NK-92 (cell line): Measurements from ENCODE around the gene CAPN13.

Experiments used
- DNase-seq: peaks from one replicate; lab custom pipeline; 2025; ENCODE audit not compliant: unreplicated experiment; lab: John Stamatoyannopoulos, UW

The CAPN13 gene

DNA sequence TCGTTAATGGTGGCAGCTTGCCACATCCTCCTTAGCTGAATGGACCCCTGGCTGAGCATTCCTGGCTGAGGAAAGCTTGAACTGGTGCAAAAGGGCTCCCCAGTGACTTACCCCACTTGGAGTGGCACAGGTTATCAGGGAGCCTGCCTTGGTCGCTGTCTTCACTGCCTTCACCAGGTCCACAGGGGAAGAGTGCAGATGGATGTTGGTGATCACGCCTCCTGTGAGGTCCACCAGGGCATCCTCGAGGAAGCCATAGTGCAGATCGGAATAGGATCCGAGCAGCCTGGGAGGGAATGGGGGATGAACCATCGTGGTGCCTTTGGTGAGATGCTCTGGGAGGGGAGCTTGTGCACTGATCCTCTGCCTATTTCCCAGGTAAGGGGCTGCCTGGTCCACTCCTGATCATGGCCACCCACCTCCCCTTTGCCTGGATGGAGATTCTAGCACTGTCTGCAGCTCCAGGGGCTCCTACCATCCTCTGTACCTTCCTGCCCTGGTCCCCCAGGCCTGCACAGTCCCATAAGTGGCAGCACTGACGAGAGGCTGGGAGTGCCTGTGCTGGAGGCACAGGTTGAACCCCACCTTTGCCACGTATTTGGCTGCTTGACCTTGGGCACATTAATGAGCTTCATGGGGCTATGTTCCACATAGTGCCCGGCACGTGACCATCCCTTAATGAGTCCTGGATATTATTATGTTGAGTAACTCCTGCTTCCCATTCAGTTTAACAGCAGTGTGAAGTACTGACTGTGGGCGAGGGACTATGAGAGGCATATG, 43.0 kb downstream of the CAPN13 start:
- no peak for DNase-seq

DNA sequence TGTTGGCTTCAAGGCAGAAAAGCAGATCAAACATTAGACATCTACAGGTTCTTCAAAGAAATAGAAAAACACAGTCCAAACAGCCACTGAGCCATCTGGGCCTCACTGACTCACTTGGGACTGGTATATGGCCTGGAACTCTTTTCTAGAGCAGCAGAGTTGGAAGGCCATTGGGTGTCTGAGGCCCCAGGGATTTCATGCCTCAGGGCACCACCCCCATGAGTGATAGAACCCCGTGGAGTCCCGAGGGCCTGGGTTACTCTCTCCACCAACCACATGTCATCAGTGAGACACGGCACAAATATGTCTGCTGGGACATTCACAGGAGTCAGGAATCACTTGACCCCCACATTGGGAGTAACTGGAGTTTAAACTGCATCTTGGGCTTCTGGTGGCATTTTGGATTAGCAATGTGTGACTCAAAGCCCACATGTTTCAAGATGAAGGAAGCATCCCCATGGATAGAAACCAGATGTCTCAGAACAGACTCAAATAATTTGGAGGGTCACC, 44.0 kb downstream of the CAPN13 start:
- no peak for DNase-seq

DNA sequence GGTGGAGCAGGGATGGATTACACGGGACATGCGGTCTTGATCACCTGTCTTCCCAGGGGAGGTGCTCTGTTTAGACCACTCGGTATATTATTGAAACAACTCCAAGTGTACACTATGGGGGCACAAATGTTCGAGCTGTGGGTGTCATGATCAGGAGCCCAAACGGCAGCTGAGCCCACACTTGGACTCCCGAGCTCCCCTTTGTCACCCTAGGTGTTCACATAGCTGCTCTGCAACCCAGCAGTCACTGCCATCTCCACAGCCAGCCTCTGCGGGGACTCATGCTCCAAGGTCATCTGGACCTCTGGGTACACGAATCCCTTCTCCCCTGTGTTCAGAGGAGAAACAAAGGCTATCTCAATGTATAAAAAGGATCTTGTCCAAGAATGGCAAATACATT, 46.0 kb downstream of the CAPN13 start:
- DNase-seq: no peak

DNA sequence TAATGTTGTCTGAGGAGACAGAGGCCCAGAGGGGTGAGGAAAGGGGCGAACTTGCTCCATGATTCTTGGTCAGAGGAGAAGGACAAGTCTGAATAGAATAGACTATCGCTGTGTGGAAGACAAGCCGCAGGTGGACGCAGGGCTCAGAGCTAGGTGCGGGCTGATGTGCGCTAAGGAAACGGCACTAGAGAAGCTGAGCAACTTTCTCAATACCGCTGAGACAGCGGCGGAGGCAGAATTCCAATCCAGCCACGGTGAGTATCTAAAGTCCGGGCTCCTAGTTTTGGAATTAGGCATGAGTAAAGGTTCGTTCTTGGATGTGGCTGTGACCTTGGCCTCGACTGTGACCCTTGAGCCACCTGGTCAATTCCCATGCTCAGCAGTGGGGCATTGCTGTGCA, 47.8 kb downstream of the CAPN13 start:
- DNase-seq: no peak

DNA sequence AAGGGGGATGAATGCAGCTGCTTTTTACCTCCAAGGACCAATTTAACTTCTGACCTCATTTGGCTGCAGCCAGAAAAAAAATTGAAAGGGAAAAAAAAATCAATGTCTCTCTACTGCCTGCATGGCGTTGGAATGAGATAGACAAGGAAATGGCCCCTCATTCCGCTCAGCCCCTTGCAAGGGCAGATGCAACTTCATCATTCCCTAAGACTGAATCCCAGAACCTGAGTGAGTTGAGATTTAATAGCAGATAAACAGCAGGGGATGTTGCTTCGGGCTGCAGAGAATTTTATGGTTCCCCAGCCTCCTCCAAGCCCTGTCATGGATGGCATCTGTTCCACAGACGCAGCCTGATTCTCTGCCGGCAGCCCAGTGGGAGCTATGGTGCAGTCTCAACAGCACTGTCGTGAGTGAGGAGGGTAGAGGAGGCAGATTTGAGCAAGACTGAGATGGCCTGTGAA, 49.0 kb downstream of the CAPN13 start:
- no peak for DNase-seq

DNA sequence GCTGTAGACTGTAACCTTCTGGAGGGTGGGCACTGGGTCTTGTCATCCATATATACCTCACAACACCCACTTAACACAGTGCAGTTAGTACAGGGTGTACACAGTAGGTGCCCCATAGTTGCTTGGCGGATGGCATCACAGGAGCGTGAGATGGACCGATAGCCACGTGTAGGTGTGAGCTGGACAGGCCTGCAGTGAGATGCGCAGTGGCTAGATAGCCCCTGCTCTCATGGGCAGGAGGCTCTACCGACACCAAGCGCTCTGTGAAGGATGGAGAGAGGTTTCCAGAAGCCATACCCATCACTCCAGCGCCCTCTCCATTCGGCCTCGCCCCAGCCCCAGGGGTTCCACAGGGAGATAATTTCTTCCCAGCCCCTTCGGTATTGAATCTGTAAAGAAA, 49.5 kb downstream of the CAPN13 start:
- DNase-seq: no peak

DNA sequence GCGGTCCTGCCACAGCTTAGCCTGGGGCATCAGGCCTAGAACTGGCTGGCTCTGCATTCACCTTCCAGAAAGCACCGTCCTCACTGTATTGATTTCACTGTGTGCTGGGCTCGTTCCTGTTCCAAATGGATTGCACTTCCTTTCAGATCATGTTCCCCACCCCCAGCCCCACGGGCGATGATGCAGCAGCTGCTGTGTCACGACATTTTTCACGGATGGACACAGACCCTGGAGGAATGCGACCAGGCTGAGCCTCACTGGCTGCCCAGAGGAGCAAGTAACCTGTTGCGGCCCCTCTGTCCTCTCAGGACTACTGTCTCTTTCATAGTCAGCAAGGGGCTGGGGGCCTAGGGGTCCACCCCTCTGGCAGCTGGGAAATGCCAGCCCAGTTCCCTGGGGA, 50.3 kb downstream of the CAPN13 start:
- no peak for DNase-seq

DNA sequence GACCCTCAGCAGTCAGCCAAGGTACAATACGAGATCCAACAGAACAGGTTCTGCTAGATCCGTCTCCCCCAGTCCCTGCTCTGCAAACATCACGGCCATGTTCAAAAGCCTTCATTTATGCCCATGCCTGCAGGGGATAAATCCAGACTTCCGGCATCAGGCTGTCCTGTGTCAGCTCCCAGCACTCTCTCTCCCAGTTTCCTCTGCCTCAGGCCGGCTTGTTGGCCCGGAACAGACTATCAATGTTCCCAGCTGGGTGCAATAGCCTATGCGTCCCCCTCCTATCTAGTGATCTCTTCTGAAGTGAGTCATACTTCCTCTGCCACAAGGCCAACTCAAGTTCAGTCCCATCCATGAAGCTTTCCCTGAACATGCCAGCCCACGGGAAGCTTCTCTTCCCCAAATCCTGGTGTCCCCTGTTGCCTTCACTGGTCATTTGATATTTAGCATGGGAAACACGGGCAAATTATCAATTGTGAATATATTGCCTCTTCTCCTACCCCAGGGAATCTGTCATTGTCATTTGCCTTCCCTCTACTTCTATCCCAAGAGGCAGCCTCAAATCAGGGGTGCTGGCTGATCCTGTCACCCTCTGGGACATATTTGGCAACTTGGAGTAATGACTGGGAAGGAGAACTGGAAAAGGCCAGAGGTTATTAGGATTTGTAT, 51.1 kb downstream of the CAPN13 start:
- DNase-seq: no peak

DNA sequence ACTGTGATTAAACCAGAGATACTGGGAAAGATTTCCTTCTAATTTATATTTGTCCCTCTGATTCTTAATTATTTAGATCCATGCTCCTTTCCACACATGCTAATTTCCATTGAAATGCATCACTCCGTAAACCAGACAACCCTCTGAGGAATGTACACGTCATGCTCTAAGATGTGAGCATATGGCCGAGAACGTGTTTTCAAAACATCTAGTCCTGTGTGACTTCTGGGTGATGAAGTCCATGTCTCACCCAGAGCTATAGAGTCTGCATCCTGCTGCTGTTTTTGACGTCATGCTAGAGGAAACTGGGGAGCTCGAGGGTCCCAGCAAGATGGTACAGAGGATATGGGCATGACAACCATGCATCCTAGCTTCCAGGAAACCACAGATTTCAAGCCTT, 53.6 kb downstream of the CAPN13 start:
- DNase-seq: no peak

DNA sequence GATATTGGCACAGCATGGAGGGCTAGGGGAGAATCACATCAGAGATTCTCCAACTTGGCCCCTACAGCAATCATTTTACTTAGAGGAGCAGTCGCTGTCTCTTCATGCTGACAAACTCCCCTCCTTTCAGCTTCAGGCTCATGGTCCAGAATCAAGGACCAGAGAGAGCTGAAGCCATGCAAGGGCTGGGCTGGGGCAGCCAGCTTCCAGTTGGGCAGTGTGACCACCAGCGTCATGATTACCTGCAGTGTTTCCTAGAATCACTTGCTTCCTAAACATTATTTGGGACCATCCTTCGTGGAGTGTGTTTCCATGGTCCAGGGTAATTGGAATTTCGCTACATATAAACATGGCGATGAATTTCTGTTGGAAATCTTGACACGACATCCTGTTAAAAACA, 54.4 kb downstream of the CAPN13 start:
- no peak for DNase-seq

DNA sequence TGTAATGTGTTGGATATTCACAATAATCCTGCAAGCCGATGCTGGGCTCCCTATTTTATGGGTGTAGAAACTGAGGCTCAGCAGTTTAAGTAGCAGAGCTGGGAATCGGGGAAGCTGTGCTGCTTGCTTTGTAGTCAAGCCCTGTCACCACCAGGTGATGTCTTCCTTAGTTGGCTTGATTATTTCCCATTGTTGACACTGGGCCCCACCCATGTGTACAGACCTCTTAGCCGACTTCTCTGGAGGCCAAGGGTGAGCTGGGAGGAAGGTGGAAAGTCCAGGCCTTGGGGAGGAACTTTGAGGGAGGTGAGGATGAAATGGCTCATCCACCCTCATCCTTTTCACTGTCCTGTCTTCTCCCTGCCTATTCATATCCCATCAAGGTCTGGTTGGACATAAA, 60.0 kb downstream of the CAPN13 start:
- no peak for DNase-seq

DNA sequence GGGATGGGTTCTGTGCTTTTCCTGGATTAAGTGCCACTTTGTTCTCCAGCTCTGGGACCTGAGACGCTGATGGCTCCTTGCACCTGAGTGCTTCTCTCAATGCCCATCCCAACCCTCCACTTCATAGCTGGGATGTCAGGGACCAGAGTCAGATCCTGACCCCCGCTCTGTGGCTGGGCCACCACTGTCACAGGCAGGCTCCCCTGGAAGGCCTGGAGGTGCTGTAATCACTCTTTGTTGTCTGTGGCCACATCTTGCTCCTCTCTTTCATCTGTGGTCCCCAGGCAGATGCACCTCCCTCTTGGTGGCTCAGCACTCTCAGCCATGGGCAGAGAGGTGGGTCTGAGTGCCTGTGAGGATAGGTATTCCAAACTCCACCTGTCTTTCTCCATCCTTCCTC, 62.4 kb downstream of the CAPN13 start:
- no peak for DNase-seq

DNA sequence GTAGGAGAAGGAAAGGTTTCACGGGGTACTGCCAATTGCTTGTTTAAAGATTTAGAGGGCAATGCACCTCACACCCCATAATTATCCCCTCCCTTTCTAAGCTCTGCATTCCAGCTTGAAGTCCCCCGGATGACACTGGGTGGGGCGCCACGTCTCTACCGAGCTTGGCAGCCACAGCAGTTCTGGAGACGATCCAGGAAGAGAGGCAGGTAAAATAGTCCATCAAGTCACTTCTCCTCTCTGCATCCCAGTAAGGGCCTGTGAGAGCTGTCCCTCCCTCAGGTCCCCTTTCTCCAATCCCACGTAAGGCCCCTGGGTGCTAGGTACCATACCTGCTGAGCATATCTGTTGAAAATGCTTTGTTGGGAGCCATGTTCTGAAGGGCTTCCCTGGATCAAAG, 65.7 kb downstream of the CAPN13 start:
- DNase-seq: no peak

DNA sequence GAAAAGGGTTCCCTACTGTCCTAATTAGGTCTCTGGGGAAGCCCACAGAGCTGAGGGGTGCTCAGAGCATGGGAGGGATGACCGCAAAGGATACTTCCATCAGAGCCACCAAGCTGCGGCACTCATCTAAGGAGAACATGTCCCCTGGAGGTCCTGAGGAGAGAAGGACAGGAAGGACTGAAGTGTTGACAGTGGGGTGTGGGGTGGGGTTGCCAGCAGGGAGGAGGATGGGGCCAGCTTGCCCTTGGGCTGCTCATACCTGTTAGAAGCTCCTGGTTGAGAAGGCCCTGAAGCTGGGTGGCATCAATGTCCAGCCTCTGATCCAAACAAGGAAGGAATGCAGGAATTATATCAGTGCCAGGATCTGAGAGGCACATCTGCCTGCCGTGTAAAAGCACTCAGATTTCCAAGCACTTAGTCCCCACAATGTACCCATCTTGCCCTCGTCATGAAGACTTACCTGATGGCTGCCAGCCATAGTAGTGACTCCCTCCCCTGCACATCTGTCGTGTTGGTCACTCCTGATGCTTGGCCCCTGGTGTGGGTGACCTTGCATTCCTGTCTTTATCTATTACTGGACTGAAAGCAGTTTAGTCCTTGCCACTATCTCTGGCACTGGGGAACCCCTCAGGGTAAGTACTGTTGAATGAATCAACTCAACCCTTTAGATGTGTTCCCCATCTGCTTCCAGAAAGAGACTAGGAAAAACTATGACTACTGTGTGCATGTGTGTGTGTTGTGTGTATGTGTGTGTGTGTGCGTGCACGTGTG, 68.9 kb downstream of the CAPN13 start:
- no peak for DNase-seq

DNA sequence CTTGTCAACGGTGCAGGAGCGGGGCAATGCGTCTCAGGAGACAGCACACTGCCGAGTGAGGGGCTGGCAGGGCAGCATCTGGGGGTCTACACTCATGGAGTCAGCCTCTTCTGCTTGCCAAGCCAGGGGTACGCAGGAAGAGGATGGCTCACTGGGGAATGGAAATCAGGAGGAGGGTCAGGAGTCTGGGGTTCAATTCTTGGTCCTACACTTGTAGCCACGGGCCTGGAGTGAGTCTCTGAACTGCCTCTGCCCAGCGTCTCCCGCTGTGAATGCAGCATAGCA, 70.0 kb downstream of the CAPN13 start:
- no peak for DNase-seq

DNA sequence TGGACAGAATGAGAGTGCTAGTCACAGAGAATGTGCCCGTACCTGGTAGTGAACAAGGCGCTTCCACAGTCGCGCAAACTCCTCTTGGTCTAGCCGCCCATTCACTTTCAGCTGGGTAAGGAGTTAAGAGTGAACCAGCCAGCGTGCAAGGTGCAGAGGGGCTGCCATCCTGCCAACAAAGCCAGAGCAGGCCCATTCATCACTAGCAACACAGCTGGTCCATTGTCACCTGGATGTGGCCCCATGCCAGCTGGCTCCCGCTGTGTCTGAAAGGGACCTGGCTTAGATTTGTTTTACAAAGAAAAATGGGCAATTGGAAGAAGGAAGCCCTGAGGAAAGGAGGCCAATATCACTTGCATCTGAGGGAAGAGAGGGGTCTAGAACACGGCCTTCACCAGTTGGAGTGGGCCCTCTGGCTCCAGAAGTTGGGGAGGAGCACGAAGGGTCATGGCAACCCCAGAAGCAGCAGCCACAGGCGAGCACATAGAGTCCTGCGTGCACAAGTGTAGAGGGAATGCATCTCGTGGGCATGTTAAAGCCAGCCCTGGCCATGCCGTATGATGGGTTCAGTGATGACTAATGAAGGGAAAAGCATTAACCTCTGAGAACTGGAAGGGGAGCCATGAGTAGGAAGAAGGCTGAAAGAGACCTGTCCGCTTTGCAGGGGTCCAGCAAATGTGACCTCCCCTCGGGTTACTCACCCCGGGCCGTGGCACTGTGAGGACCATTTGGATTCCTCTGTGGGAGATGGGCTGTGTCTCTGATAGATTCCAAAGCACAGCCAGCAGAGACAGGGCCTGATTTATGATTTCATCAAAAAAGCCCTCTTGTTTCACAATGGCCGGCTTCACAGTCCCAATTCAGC, 70.6 kb downstream of the CAPN13 start:
- no peak for DNase-seq

DNA sequence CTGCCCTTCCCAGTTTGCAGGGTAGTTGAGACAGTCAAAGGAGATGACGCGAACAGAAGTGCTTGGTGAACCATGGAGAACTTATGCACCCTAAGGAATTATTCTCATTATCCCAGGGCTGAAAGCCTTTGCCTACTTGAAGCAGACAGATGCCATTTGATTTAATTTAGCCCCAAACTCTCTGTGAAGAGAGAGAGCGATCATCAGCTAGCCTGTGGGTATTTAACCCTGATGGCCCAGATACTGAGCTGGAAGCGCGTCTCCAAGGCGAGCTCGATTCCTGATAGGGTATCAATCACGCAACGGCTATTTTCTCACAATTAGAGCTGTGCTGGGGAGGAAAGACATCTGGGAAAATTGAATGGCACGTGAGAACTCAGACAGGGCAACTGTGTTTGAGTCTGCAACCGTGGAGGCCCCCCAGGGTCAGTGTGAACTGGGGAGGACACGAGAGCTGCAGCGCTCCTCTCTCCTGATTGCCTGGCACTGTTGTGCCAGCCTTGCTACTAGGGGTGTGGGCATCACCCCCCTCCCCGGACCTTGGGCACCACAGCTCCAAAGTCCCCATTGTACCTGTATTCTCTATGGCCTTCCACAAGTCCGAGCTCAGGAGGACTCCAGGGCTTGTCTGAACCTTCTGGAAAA, 73.2 kb downstream of the CAPN13 start:
- DNase-seq: no peak

DNA sequence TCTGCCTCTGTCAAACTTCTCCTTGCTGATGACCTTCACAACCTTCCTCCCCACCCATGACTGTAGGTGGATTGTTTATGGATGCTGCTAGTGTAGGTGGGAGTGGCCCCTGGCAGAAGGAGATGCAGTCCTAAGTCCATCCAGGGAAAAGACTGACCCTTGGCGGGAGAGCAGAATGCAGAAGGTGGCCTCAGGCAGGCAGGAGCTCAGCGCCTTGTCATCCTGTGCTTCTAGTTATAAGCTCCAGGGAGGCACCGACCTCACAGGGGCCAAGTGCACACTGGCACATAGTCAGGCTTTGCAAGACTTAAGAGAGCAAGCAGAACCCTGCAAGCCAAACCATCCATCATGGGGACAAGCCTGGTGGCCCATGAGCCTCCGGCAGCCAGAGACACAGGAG, 74.4 kb downstream of the CAPN13 start:
- no peak for DNase-seq

DNA sequence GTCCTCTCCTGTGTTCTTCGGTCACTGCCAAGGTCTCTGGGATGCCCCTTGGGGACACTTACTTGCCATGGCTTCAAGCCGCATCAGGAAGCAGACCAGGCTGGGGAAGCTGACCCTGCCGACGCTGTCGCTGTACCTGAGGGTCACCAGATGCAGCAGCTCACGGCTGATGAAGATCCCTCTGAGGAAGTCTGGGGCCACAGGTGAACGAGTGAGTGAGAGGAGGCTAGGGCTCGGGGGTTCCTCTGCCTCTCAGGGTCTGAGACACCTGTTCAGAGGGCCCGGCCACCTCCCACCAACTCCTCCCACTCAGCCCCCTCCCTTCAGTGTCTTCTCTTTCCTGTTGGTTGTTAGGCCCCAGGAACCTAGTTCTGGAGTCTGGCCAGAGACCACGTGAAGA, 74.9 kb downstream of the CAPN13 start:
- no peak for DNase-seq

DNA sequence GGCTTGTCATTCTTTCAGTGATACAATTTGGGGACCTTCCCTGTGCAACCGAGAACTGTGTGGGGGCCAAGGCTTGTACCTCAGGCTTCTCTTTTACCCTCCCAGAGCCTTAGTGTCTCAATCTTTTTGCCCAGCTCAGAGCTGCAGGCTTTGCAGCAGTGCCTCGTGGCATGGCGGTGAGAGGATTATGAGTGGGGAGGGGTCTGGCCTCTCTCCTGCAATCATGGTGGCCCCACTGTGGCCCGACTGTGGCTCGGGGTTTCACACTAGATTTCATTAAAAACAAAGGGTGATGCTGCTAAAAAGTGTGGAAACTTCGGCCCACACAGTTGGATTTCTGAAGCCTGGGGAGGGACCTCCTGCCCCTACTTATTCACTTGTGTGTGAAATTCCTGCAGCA, 75.5 kb downstream of the CAPN13 start:
- no peak for DNase-seq
